Vagina (tissue), 2 donors: ENCODE results near the gene LIPG.

Experiments used
- CTCF ChIP-seq, 3 experiments: fragments of 450-650 bp in 2 of 3; fragments of 200-600 bp in 1 of 3; sonication (generic) in 1 of 3; IDR thresholded peaks; one replicate each; pipeline ENCODE4 v1.5.1; 2017 to 2019; ENCODE audit warnings: antibody characterized with exemption in 3 of 3, mild to moderate bottlenecking in 2 of 3, moderate library complexity in 2 of 3
- POLR2A ChIP-seq, 2 donors: fragments of 450-650 bp; IDR thresholded peaks; one replicate each; pipeline ENCODE4 v1.6.1; 2017; ENCODE audit warnings: antibody characterized with exemption in 2 of 2, mild to moderate bottlenecking in 2 of 2, moderate library complexity in 2 of 2
- POLR2AphosphoS5 ChIP-seq, 2 donors: sonication (generic); formaldehyde crosslinking; IDR thresholded peaks; one replicate each; pipeline ENCODE4 v1.9.0; 2017; ENCODE audit warnings: antibody characterized with exemption in 2 of 2, mild to moderate bottlenecking in 2 of 2, low read depth in 1 of 2; ENCODE audit not compliant: insufficient read depth in 1 of 2

DNA sequence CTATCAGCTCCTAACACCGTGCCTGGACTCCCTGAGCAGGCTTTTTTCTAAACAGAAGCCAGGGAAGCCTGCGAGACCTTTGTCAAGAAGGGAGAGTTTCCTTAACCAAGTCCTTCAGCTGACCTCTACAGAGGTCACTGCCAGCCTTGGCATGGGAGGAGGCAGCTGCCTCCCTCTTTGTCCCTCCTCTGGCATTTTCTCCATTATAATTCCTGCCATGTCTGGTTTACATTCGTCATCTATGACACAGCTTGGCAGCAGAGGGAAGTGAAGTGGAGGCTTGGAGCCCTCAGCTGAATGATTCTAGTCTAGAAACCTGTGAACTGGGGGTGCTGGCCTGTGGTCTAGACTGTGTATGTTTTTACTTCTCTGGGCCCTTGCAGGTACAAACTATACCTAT is 22.5 kb downstream of the LIPG start:
- no peak for TF ChIP-seq CTCF (IDR thresholded peaks at IDR 0.05)
- TF ChIP-seq POLR2AphosphoS5 (IDR thresholded peaks at IDR 0.05; ENCODE audit: insufficient read depth in 1 of 2, low read depth in 1 of 2) = no peak
- TF ChIP-seq POLR2A (IDR thresholded peaks at IDR 0.05) = no peak
